HepG2 (cell line): Measurements from ENCODE around the gene TCF7L2. TPM values are rescaled to one million over a fixed set of nuclear protein-coding genes. Genes with fewer than 3 reads are reported as not detected.
A peak's percentile ranks its signal among the peaks of the same experiment; 100 is the strongest.
"Not testable (repeated sequence)": the region's sequence is repeated elsewhere in the genome, so short reads cannot be mapped to it uniquely, and the experiment has no call there.

ENCODE experiments used
- ATAC-seq: fragments of 200-7000 bp; cut with Tn5 transposase; 3 replicates; pipeline ENCODE4 v1.9.1; 2020; ENCODE audit warnings: mild to moderate bottlenecking, moderate library complexity
- BruUV-seq: library from RNA; stranded (reverse); fragments of 400-500 nt; replicated peaks from 2 replicates; lab custom pipeline; 2021; lab: Mats Ljungman, UMichigan
- CTCF ChIA-PET: fragments of 300-600 bp; formaldehyde crosslinking; extraction: SDS; loops from one replicate; lab custom pipeline; 2021; ENCODE audit warnings: low total read pairs, inconsistent platforms, low intra/inter-chr PET ratio; lab: Yijun Ruan, JAX
- POLR2A ChIA-PET: fragments of 350-600 bp; sonication (Branson Sonifier 250); formaldehyde crosslinking; loops from one replicate; lab custom pipeline; 2020; ENCODE audit warnings: antibody characterized with exemption, inconsistent platforms; lab: Yijun Ruan, JAX
- DNase-seq: peaks from one replicate; pipeline ENCODE4 v3.0.0-alpha.2; 2015; ENCODE audit warnings: low spot score
- FAIRE-seq: peaks from 3 replicates; lab custom pipeline; 2011; peaks lifted over from hg19 to GRCh38; lab: Jason Lieb, UNC
- H2AFZ ChIP-seq: one replicate; pipeline ENCODE4 v1.6.1; 2011; ENCODE audit warnings: low read length, inconsistent platforms
- H3K27ac ChIP-seq: fragments of 300-600 bp; 3 replicates; pipeline ENCODE4 v1.8.0; 2011; ENCODE audit warnings: mixed run types, mild to moderate bottlenecking, mixed read lengths, low read length, inconsistent platforms; ENCODE audit not compliant: insufficient read depth; ENCODE audit errors: extremely low read length
- H3K27me3 ChIP-seq, 2 experiments: fragments of 200-600 bp in 1 of 2; 2 replicates in 1 of 2; 3 replicates in 1 of 2; pipeline versions ENCODE4 v1.6.0 to v1.8.0; 2011; ENCODE audit warnings: low read length in 2 of 2, mild to moderate bottlenecking in 2 of 2, moderate library complexity in 2 of 2, inconsistent platforms in 1 of 2; ENCODE audit not compliant: insufficient read depth in 2 of 2, control insufficient read depth in 1 of 2
- H3K36me3 ChIP-seq, 2 experiments: fragments of 200-600 bp in 1 of 2; replicated peaks in 1 of 2; 2 replicates in 1 of 2; 3 replicates in 1 of 2; pipeline versions ENCODE4 v1.5.1 to v1.8.0; 2011; ENCODE audit warnings: low read length in 2 of 2, inconsistent platforms in 1 of 2; ENCODE audit not compliant: insufficient read depth in 2 of 2, control insufficient read depth in 1 of 2
- H3K4me1 ChIP-seq: 2 replicates; pipeline ENCODE4 v1.5.1; 2012; ENCODE audit warnings: low read length, inconsistent platforms; ENCODE audit not compliant: insufficient read depth
- H3K4me2 ChIP-seq: 2 replicates; pipeline ENCODE4 v1.6.0; 2011; ENCODE audit warnings: low read depth, low read length, inconsistent platforms
- H3K4me3 ChIP-seq, 3 experiments: fragments of 200-600 bp in 1 of 3; sonication (generic), shearing (Covaris generic) in 1 of 3; replicated peaks in 1 of 3; 2 replicates each; pipeline ENCODE4 v1.5.1; 2011 to 2016; ENCODE audit warnings: low read length in 3 of 3, inconsistent platforms in 2 of 3, low read depth in 2 of 3, mild to moderate bottlenecking in 2 of 3, control low read depth in 1 of 3, mixed read lengths in 1 of 3; ENCODE audit not compliant: insufficient read depth in 1 of 3
- H3K79me2 ChIP-seq: one replicate; pipeline ENCODE4 v1.6.1; 2011; ENCODE audit warnings: low read length, inconsistent platforms; ENCODE audit not compliant: insufficient read depth
- H3K9ac ChIP-seq: 2 replicates; pipeline ENCODE4 v1.6.0; 2011; ENCODE audit warnings: mild to moderate bottlenecking, low read depth, low read length, inconsistent platforms; ENCODE audit not compliant: insufficient read depth
- H3K9me3 ChIP-seq: 2 replicates; pipeline ENCODE4 v1.5.1; 2012; ENCODE audit warnings: mild to moderate bottlenecking, low read length
- H4K20me1 ChIP-seq: 2 replicates; pipeline ENCODE4 v1.6.0; 2011; ENCODE audit warnings: inconsistent platforms, mild to moderate bottlenecking, low read length, moderate library complexity; ENCODE audit not compliant: insufficient read depth
- HDAC1 ChIP-seq: sonication (generic); formaldehyde crosslinking; IDR thresholded peaks from 2 replicates; pipeline ENCODE4 v1.5.1; 2020; ENCODE audit warnings: mild to moderate bottlenecking, missing genetic modification reagents
- MAFF ChIP-seq: IDR thresholded peaks from 2 replicates; pipeline ENCODE4 v1.6.1; 2011; ENCODE audit warnings: low read depth, low read length, improper control_type of control experiment
- MAFK ChIP-seq, 2 experiments: IDR thresholded peaks in 1 of 2; conservative IDR thresholded peaks in 1 of 2; 2 replicates each; pipeline ENCODE4 v1.6.1; 2011; ENCODE audit warnings: improper control_type of control experiment in 2 of 2, low read length in 2 of 2
- NR2F6 ChIP-seq, 2 experiments: IDR thresholded peaks; 2 replicates each; pipeline ENCODE4 v1.6.1; 2016; ENCODE audit warnings: antibody characterized with exemption in 1 of 2, mild to moderate bottlenecking in 1 of 2
- SMARCC2 ChIP-seq: fragments of 450-650 bp; IDR thresholded peaks from 2 replicates; pipeline ENCODE4 v1.6.1; 2017; ENCODE audit warnings: antibody characterized with exemption, mild to moderate bottlenecking
- STAG1 ChIP-seq: sonication (generic); formaldehyde crosslinking; IDR thresholded peaks from 2 replicates; pipeline ENCODE4 v1.4.0; 2020; ENCODE audit warnings: missing genetic modification reagents
- TBL1XR1 ChIP-seq: fragments of 150-350 bp; IDR thresholded peaks from 2 replicates; pipeline ENCODE4 v1.6.1; 2014; ENCODE audit warnings: borderline replicate concordance, low read length; ENCODE audit not compliant: partially characterized antibody
- TBX3 ChIP-seq: fragments of 450-650 bp; IDR thresholded peaks from 2 replicates; pipeline ENCODE4 v1.6.1; 2017; ENCODE audit warnings: antibody characterized with exemption, mild to moderate bottlenecking, inconsistent platforms, borderline replicate concordance
- THAP11 ChIP-seq: IDR thresholded peaks from 2 replicates; pipeline ENCODE4 v1.6.1; 2016; ENCODE audit warnings: missing biosample characterization, missing genetic modification reagents
- YY1 ChIP-seq: IDR thresholded peaks from 2 replicates; pipeline ENCODE4 v1.6.1; 2011; ENCODE audit warnings: low read length, low read depth, moderate library complexity, mild to moderate bottlenecking; ENCODE audit not compliant: insufficient read depth, insufficient replicate concordance
- ZBTB20 ChIP-seq: sonication (generic); formaldehyde crosslinking; IDR thresholded peaks from 2 replicates; pipeline ENCODE4 v1.8.1; 2023; ENCODE audit warnings: missing genetic modification reagents, low read depth, mild to moderate bottlenecking, borderline replicate concordance
- ZNF30 ChIP-seq: sonication (generic); formaldehyde crosslinking; IDR thresholded peaks from 2 replicates; pipeline ENCODE4 v1.5.0; 2020; ENCODE audit warnings: mild to moderate bottlenecking, missing genetic modification reagents
- ZNF629 ChIP-seq: sonication (generic); formaldehyde crosslinking; conservative IDR thresholded peaks from 2 replicates; pipeline ENCODE4 v1.5.0; 2020; ENCODE audit warnings: missing genetic modification reagents
- WGBS: methylation state at CpG from one replicate; pipeline ENCODE4 v1.1.6; 2017; ENCODE audit warnings: low lambda C conversion rate; 5-methylcytosine and 5-hydroxymethylcytosine counted together
- in situ Hi-C: cut with HindIII; loops from 2 replicates; pipeline ENCODE4 v1.10.0; 2017; ENCODE audit warnings: low pct_unique_long_range_greater_than_20kb; ENCODE audit not compliant: extremely low pct_ligation_motif_present
- intact Hi-C: fragments of 100-400 bp; cut with micrococcal nuclease; formaldehyde crosslinking; loops from one replicate; pipeline ENCODE4 v1.10.0; 2022; ENCODE audit not compliant: unreplicated experiment
- polyA plus RNA-seq, 8 experiments: library from polyadenylated mRNA; depleted of rRNA in 3 of 8; stranded (reverse) in 7 of 8; unstranded in 1 of 8; fragments of >200 nt; fragmentation: Illumina TruSeq in 4 of 8; extraction: Trizol in 4 of 8; gene quantifications; 2 replicates each; pipeline versions ENCODE4 v1.2.1 to v1.2.3, GENCODE V29; 2011 to 2016; ENCODE audit warnings: low read depth in 4 of 8, missing spikeins in 1 of 8, mixed read lengths in 1 of 8; ENCODE audit not compliant: insufficient read depth in 1 of 8
- total RNA-seq, 5 experiments: library from RNA; depleted of rRNA; stranded (reverse); fragments of >200 nt; fragmentation: Illumina TruSeq; extraction: Trizol; gene quantifications; 2 replicates each; pipeline ENCODE4 v1.2.3, GENCODE V29; 2016; ENCODE audit warnings: low read depth in 1 of 5
- TF ChIP-seq, protein P1 (sequence below): sonication (generic); formaldehyde crosslinking; IDR thresholded peaks from 2 replicates; pipeline ENCODE4 v1.5.0; 2020; ENCODE audit warnings: missing genetic modification reagents

TCF7L2 gene
- total and polyA plus RNA-seq, 2 of the 13 experiments (the other 11 are each of a cell fraction or from before 2014, with no cell fraction given), result 3.9 to 13.7 TPM

DNA sequence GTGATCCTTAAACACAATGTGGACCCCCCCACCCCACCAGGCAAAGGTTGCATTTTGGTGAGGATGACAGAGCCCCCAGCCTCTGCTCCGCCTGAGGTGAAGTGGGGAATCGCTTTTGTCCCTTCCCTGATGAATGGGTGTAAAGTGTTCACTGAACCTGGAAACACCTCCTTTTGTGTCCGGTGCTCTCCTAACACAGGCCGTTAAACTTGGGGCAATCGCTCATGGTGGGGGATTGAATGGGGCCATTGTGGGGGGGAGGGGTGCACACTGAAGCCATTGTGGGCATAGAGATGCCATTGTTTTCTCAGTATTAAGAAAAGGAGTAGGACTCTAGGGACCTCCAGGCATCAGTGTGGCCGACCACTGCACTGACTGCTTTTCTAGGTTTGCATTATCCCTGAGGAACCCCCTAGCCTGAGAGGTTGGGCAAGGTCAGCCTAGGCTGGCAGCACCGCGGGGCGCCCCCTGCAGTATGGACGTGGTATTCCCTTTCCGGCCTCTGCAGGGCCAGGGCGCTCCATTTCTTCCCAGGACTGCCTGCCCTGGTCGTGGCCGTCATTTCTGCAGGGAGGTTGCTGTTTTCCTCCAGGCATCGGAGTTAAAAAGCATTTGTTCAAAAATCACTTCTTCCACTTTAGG is 158.3 kb downstream of the TCF7L2 start (continued):
- no peak for TF ChIP-seq ZBTB20
- TF ChIP-seq SMARCC2, result no peak
- TF ChIP-seq STAG1 (CRISPR knock-in tag), result peak; percentile 69
- TF ChIP-seq THAP11, result no peak
- TF ChIP-seq YY1, result peak; percentile 21
- TF ChIP-seq ZNF30 (CRISPR knock-in tag), result no peak
- no peak for TF ChIP-seq TBL1XR1
- TF ChIP-seq TBX3, result no peak
- TF ChIP-seq NR2F6 (IDR thresholded peaks at IDR 0.05), result no peak
- TF ChIP-seq NR2F6 (CRISPR knock-in tag; IDR thresholded peaks at IDR 0.05), result no peak
- TF ChIP-seq, all 625 proteins: peak for 11

- H2AFZ ChIP-seq, result no peak overlapping the region
- no peaks in the 10 kb centered on the region for H3K27me3 ChIP-seq
- peaks cover 26% of the 10 kb centered on the region for H3K4me1 ChIP-seq
- no peaks in the 10 kb centered on the region for H3K9me3 ChIP-seq
- in situ Hi-C loops (loop anchor here (25.0 kb wide), 1 partner anchor 547 kb away; no protein-coding TSS in a partner anchor), intact Hi-C loops (no loop called here)
- FAIRE-seq, result no peak
- peaks cover 26% of the 10 kb centered on the region; the same call in 1 of the 2 replicates for H4K20me1 ChIP-seq
- no peak for DNase-seq
- ATAC-seq, result no peak
- no peak overlapping the region for H3K4me2 ChIP-seq
- peak; percentile 23; the same call in 1 of the 2 replicates for TF ChIP-seq ZNF629
- peak; percentile 49; the same call in 1 of the 2 replicates for TF ChIP-seq MAFF
- TF ChIP-seq, protein P1, sequence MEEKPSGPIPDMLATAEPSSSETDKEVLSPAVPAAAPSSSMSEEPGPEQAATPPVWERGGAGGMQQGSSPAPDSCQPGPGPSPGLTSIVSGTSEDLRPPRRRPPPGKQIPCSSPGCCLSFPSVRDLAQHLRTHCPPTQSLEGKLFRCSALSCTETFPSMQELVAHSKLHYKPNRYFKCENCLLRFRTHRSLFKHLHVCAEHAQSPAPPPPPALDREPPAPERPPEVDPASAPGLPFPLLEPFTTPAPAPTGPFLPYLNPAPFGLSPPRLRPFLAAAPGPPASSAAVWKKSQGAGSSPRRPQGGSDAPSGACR (CRISPR knock-in tag), result no peak
- TF ChIP-seq HDAC1, result no peak
- TF ChIP-seq MAFK (conservative IDR thresholded peaks at IDR 0.05 in 1 of 2, IDR thresholded peaks at IDR 0.05 in 1 of 2; ENCODE audit: low read length in 2 of 2), result peak; percentile 59 to 67; a peak in 3 of 4 replicates
- CTCF ChIA-PET, result no interaction called here
- POLR2A ChIA-PET, result no interaction called here
- BruUV-seq, result no TSS peak
- 97% methylated on average over 8 of the region's 8 CpGs for WGBS
- H3K36me3 ChIP-seq, result peaks cover 12 to 22% of the 10 kb centered on the region in 2 experiments; a peak in 4 of 5 replicates
- H3K4me3 ChIP-seq, result no peak overlapping the region
- H3K27ac ChIP-seq, result no peak overlapping the region
- H3K79me2 ChIP-seq, result peaks cover 21% of the 10 kb centered on the region
- no peak overlapping the region for H3K9ac ChIP-seq
Observed at GRCh38 chr10:113108948-113109347, 158.9 kb downstream of the TCF7L2 start.

DNA sequence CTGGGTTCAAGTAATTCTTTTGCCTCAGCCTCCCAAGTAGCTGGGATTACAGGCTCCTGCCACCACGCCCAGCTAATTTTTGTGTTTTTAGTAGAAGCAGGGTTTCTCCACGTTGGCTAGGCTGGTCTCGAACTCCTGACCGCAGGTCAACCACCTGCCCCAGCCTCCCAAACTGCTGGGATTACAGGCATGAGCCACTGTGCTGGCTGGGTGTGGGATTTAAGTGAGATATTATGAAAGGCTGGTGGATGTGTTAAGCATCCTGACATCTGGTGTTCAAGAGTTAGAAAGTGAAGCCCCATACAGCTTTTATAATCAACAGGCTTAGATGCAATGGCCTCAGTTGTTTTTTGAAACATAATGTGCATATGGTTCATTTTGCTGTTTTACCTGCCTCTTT is 159.4 kb downstream of the TCF7L2 start:
- WGBS, result 98% methylated on average over 4 of the region's 4 CpGs
- BruUV-seq, H3K9me3 ChIP-seq, ATAC-seq, POLR2A ChIA-PET, H2AFZ ChIP-seq, H3K27me3 ChIP-seq, FAIRE-seq, H3K4me3 ChIP-seq, H3K4me2 ChIP-seq, H3K27ac ChIP-seq, H3K9ac ChIP-seq, CTCF ChIA-PET, DNase-seq, intact Hi-C loops: not testable (repeated sequence)
- peaks cover 26% of the 10 kb centered on the region for H3K4me1 ChIP-seq
- peaks cover 12 to 19% of the 10 kb centered on the region in 2 experiments; a peak in 3 of 5 replicates for H3K36me3 ChIP-seq
- in situ Hi-C loops, result loop anchor here (25.0 kb wide), 1 partner anchor 547 kb away; no protein-coding TSS in a partner anchor
- peaks cover 16% of the 10 kb centered on the region for H3K79me2 ChIP-seq
- peaks cover 23% of the 10 kb centered on the region; the same call in 1 of the 2 replicates for H4K20me1 ChIP-seq
